Liver (tissue), 9 donors: ENCODE results near the gene FRAS1. TPM values are rescaled to one million over a fixed set of nuclear protein-coding genes. Genes with fewer than 3 reads are reported as not detected.

ENCODE experiments used
- DNase-seq: peaks from one replicate; pipeline ENCODE4 v3.0.0-alpha.2; 2017; ENCODE audit warnings: low spot score
- H3K27ac ChIP-seq, 2 donors: one replicate each; pipeline ENCODE4 v1.7.0; 2013; ENCODE audit warnings: inconsistent platforms in 2 of 2, low read length in 2 of 2, control low read depth in 1 of 2, low read depth in 1 of 2, mild to moderate bottlenecking in 1 of 2
- H3K27me3 ChIP-seq, 4 donors: one replicate each; pipeline versions ENCODE4 v1.6.1 to v1.7.0; 2013; ENCODE audit warnings: low read length in 3 of 4, inconsistent platforms in 1 of 4, mild to moderate bottlenecking in 1 of 4, moderate library complexity in 1 of 4; ENCODE audit not compliant: control insufficient read depth in 4 of 4, insufficient read depth in 4 of 4
- H3K36me3 ChIP-seq, 4 donors: one replicate each; pipeline versions ENCODE4 v1.6.1 to v1.7.0; 2013; ENCODE audit warnings: low read length in 3 of 4, mild to moderate bottlenecking in 3 of 4, low read depth in 1 of 4, moderate library complexity in 1 of 4; ENCODE audit not compliant: control insufficient read depth in 4 of 4, insufficient read depth in 3 of 4
- H3K4me1 ChIP-seq, 4 donors: one replicate each; pipeline versions ENCODE4 v1.6.1 to v1.7.0; 2013; ENCODE audit warnings: low read length in 3 of 4, mild to moderate bottlenecking in 3 of 4, moderate library complexity in 1 of 4; ENCODE audit not compliant: control insufficient read depth in 4 of 4, insufficient read depth in 4 of 4
- H3K4me3 ChIP-seq, 3 donors: one replicate each; pipeline versions ENCODE4 v1.6.1 to v1.7.0; 2013; ENCODE audit warnings: low read length in 3 of 3, control low read depth in 1 of 3, low read depth in 1 of 3, mild to moderate bottlenecking in 1 of 3
- H3K9ac ChIP-seq, 2 donors: one replicate each; pipeline ENCODE4 v1.7.0; 2013; ENCODE audit warnings: low read length in 2 of 2, mild to moderate bottlenecking in 2 of 2, moderate library complexity in 2 of 2, control low read depth in 1 of 2, low read depth in 1 of 2
- H3K9me3 ChIP-seq, 4 donors: one replicate each; pipeline versions ENCODE4 v1.6.1 to v1.7.0; 2013; ENCODE audit warnings: low read length in 3 of 4; ENCODE audit not compliant: control insufficient read depth in 4 of 4
- EGR1 ChIP-seq, 2 donors: IDR thresholded peaks; 2 replicates each; pipeline ENCODE4 v1.6.1; 2016 to 2018; ENCODE audit warnings: antibody characterized with exemption in 2 of 2, low read depth in 2 of 2
- FOXA2 ChIP-seq: IDR thresholded peaks from 2 replicates; pipeline ENCODE4 v1.6.1; 2016; ENCODE audit warnings: antibody characterized with exemption
- HNF4A ChIP-seq, 2 donors: conservative IDR thresholded peaks; 2 replicates each; pipeline ENCODE4 v1.6.1; 2016; ENCODE audit warnings: antibody characterized with exemption in 2 of 2, mild to moderate bottlenecking in 2 of 2
- JUND ChIP-seq, 2 donors: IDR thresholded peaks; 2 replicates each; pipeline ENCODE4 v1.6.1; 2016; ENCODE audit warnings: antibody characterized with exemption in 2 of 2
- RAD21 ChIP-seq, 2 donors: IDR thresholded peaks; 2 replicates each; pipeline ENCODE4 v1.6.1; 2016; ENCODE audit warnings: antibody characterized with exemption in 2 of 2, mild to moderate bottlenecking in 2 of 2
- SP1 ChIP-seq: IDR thresholded peaks from 2 replicates; pipeline ENCODE4 v1.6.1; 2018; ENCODE audit warnings: antibody characterized with exemption, mild to moderate bottlenecking
- TAF1 ChIP-seq: conservative IDR thresholded peaks from 2 replicates; pipeline ENCODE4 v1.6.1; 2016; ENCODE audit warnings: antibody characterized with exemption, mild to moderate bottlenecking
- WGBS: extraction: QIAGEN DNeasy Blood & Tissue Kit; methylation state at CpG from one replicate; pipeline ENCODE4 v1.1.7; 2013; 5-methylcytosine and 5-hydroxymethylcytosine counted together
- polyA plus RNA-seq, 2 donors: library from polyadenylated mRNA; stranded (reverse) in 1 of 2; unstranded in 1 of 2; fragments of 200-250 nt in 1 of 2; fragments of >200 nt in 1 of 2; fragmentation: Nextera tagmentation in 1 of 2; extraction: Ambion mirVana in 1 of 2; gene quantifications; one replicate each; pipeline versions ENCODE4 v1.2.1 to v1.2.3, GENCODE V29; 2013 to 2015
- total RNA-seq, 2 donors: library from RNA; depleted of rRNA; stranded (reverse); fragments of >200 nt; gene quantifications; one replicate each; pipeline ENCODE4 v1.2.3, GENCODE V29; 2014
- TF ChIP-seq, protein P1 (sequence below): IDR thresholded peaks from 2 replicates; pipeline ENCODE4 v1.6.1; 2016; ENCODE audit warnings: antibody characterized with exemption, mild to moderate bottlenecking
- TF ChIP-seq, protein P2 (sequence below): IDR thresholded peaks from 2 replicates; pipeline ENCODE4 v1.6.1; 2016; ENCODE audit warnings: antibody characterized with exemption
- TF ChIP-seq, protein P3 (sequence below): IDR thresholded peaks from 2 replicates; pipeline ENCODE4 v1.6.1; 2016; ENCODE audit warnings: antibody characterized with exemption
- TF ChIP-seq, protein P4 (sequence below): fragments of 150-350 bp; IDR thresholded peaks from 2 replicates; pipeline ENCODE4 v1.5.1; 2017; ENCODE audit warnings: improper control_type of control experiment, low read depth, low read length; ENCODE audit not compliant: missing input control
- donor health status: healthy.
- donor health status: healthy.
- donor health status: healthy.
- donor health status: healthy.
- donor health status: healthy.

FRAS1 gene
- total and polyA plus RNA-seq, 4 donors, result 0.08 to 6.0 (median 1.1) TPM

DNA sequence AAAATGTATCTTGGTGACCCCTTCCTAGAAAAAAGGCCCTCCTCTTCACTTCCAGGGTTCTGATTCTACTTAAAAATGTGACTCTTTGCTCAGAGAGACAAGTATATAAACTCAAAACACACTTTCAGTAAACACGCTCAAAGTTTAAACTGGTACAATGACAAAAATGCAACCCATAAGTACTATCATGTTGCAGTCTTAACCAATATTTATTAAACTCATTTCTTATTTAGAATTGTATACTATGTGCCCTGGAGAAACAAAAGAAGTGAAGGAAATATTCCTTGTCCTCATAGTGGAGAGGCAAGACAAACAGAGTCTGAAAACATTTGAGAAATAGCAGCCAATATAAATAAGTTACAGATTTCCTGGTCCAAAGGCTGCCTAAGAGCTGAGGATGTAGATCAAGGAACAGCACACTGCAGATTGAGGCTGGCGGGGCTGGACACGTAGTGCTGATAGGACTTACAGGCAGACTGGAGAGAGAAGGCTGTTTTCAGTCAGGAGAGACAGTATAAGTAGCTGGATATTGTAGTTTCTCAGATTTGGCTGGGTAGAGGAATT lies 455.3 kb downstream of the FRAS1 start:
- TF ChIP-seq FOXA2, result no peak
- TF ChIP-seq, protein P1, sequence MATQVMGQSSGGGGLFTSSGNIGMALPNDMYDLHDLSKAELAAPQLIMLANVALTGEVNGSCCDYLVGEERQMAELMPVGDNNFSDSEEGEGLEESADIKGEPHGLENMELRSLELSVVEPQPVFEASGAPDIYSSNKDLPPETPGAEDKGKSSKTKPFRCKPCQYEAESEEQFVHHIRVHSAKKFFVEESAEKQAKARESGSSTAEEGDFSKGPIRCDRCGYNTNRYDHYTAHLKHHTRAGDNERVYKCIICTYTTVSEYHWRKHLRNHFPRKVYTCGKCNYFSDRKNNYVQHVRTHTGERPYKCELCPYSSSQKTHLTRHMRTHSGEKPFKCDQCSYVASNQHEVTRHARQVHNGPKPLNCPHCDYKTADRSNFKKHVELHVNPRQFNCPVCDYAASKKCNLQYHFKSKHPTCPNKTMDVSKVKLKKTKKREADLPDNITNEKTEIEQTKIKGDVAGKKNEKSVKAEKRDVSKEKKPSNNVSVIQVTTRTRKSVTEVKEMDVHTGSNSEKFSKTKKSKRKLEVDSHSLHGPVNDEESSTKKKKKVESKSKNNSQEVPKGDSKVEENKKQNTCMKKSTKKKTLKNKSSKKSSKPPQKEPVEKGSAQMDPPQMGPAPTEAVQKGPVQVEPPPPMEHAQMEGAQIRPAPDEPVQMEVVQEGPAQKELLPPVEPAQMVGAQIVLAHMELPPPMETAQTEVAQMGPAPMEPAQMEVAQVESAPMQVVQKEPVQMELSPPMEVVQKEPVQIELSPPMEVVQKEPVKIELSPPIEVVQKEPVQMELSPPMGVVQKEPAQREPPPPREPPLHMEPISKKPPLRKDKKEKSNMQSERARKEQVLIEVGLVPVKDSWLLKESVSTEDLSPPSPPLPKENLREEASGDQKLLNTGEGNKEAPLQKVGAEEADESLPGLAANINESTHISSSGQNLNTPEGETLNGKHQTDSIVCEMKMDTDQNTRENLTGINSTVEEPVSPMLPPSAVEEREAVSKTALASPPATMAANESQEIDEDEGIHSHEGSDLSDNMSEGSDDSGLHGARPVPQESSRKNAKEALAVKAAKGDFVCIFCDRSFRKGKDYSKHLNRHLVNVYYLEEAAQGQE, result no peak
- no peak for TF ChIP-seq JUND (IDR thresholded peaks at IDR 0.05)
- TF ChIP-seq, protein P2, sequence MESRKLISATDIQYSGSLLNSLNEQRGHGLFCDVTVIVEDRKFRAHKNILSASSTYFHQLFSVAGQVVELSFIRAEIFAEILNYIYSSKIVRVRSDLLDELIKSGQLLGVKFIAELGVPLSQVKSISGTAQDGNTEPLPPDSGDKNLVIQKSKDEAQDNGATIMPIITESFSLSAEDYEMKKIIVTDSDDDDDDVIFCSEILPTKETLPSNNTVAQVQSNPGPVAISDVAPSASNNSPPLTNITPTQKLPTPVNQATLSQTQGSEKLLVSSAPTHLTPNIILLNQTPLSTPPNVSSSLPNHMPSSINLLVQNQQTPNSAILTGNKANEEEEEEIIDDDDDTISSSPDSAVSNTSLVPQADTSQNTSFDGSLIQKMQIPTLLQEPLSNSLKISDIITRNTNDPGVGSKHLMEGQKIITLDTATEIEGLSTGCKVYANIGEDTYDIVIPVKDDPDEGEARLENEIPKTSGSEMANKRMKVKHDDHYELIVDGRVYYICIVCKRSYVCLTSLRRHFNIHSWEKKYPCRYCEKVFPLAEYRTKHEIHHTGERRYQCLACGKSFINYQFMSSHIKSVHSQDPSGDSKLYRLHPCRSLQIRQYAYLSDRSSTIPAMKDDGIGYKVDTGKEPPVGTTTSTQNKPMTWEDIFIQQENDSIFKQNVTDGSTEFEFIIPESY, result no peak
- TF ChIP-seq EGR1 (IDR thresholded peaks at IDR 0.05; ENCODE audit: low read depth in 2 of 2), result no peak
- TF ChIP-seq HNF4A (conservative IDR thresholded peaks at IDR 0.05), result no peak
- TF ChIP-seq SP1, result no peak
- TF ChIP-seq RAD21 (IDR thresholded peaks at IDR 0.05), result no peak
- TF ChIP-seq, protein P3, sequence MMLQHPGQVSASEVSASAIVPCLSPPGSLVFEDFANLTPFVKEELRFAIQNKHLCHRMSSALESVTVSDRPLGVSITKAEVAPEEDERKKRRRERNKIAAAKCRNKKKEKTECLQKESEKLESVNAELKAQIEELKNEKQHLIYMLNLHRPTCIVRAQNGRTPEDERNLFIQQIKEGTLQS, result no peak
- Histone ChIP-seq H3K4me1 (no peaks in the 10 kb centered on the region), H3K27ac (no peak overlapping the region), H3K27me3 (peaks cover 0 to 1% (median 0%) of the 10 kb centered on the region in 4 donors), H3K9ac (no peak overlapping the region), H3K4me3 (no peak overlapping the region), H3K36me3 (no peaks in the 10 kb centered on the region), H3K9me3 (no peaks in the 10 kb centered on the region)
- WGBS, result 63% methylated on average over 3 of the region's 3 CpGs
- DNase-seq, result no peak

DNA sequence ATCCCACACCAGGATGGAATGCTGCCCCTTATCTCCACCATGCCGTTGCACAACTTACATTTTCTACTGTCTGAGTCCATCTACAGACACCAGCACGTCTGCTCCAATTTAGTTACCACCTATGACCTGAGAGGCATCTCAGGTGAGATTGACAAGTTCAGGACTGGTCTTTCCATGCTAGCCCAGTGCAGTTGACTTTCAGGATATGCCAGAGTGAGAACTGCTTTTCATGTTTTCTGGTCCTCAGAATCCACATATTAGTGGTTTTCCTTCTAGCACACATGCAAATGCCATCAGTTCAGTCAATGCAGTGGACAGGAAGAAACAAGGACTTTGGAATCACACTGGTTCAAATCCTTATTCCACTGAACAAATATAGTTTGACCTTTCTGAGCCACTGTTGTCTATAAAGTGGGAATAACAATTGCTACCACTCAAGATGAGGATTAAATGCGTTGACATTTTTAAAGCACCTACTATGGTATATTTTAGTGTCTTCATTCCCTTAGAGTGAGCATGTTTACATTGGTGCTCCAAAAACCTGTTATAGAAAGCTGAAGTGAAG lies 456.4 kb downstream of the FRAS1 start:
- Histone ChIP-seq H3K36me3 (no peaks in the 10 kb centered on the region), H3K4me3 (no peak overlapping the region), H3K4me1 (no peaks in the 10 kb centered on the region), H3K27me3 (no peaks in the 10 kb centered on the region), H3K27ac (no peak overlapping the region), H3K9me3 (no peaks in the 10 kb centered on the region), H3K9ac (no peak overlapping the region)
- DNase-seq, result no peak
- WGBS, result 38% methylated on average over 3 of the region's 3 CpGs
- TF ChIP-seq, protein P3, result no peak
- TF ChIP-seq HNF4A (conservative IDR thresholded peaks at IDR 0.05), result peak; percentile 47 to 65

DNA sequence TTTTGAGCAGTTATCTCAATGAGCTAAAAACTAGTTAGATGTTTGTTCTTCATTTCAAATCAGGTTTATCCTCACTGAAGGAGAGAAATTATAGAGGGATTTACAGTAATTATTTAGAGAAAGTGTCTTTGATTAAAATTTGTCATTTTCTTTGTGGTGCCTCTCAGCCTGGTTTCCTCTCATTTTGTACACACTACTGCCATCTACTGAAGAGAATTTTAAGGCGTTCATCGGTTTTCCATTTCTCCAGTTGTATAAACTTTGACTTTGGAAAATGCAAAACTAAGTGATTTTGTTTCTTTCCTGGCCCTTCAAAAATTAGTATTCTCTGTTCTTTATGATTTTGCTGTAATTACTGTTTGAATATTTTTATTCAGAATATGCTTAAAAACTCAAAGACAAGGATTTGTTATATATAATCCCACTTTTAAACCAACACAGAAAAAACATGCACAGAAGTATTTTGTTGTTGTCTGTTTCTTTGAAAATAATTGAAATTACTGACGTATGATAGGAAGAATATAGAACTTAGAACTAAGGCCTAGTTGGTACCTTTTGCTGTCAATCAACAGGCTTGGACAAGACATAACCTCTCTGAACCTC lies 460.0 kb downstream of the FRAS1 start:
- no peaks in the 10 kb centered on the region for H3K4me1 ChIP-seq
- H3K4me3 ChIP-seq, result no peak overlapping the region
- 11% methylated on average over 3 of the region's 3 CpGs for WGBS
- H3K27ac ChIP-seq, result no peak overlapping the region
- peak; percentile 82 to 83 for TF ChIP-seq RAD21 (IDR thresholded peaks at IDR 0.05)
- TF ChIP-seq, protein P2, result no peak
- TF ChIP-seq, protein P4, sequence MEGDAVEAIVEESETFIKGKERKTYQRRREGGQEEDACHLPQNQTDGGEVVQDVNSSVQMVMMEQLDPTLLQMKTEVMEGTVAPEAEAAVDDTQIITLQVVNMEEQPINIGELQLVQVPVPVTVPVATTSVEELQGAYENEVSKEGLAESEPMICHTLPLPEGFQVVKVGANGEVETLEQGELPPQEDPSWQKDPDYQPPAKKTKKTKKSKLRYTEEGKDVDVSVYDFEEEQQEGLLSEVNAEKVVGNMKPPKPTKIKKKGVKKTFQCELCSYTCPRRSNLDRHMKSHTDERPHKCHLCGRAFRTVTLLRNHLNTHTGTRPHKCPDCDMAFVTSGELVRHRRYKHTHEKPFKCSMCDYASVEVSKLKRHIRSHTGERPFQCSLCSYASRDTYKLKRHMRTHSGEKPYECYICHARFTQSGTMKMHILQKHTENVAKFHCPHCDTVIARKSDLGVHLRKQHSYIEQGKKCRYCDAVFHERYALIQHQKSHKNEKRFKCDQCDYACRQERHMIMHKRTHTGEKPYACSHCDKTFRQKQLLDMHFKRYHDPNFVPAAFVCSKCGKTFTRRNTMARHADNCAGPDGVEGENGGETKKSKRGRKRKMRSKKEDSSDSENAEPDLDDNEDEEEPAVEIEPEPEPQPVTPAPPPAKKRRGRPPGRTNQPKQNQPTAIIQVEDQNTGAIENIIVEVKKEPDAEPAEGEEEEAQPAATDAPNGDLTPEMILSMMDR, result peak; percentile 51
- TF ChIP-seq TAF1, result no peak
- H3K27me3 ChIP-seq, result no peaks in the 10 kb centered on the region
- H3K36me3 ChIP-seq, result no peaks in the 10 kb centered on the region
- no peak for DNase-seq
- H3K9ac ChIP-seq, result no peak overlapping the region
- H3K9me3 ChIP-seq, result no peaks in the 10 kb centered on the region
